Suppressor macrophage treated with lipopolysaccharide for 1 hour (primary cell): ENCODE measurements around the gene LRRTM4.
"Not testable (repeated sequence)": the region's sequence is repeated elsewhere in the genome, so short reads cannot be mapped to it uniquely, and the experiment has no call there.

Experiments
- DNase-seq, 3 donors: peaks; one replicate each; pipeline ENCODE4 v3.0.0-alpha.2; 2020 to 2022

LRRTM4 gene

GRCh38 chr2:76839826-76840225, 682.4 kb downstream of the LRRTM4 start:
- no peak for DNase-seq

DNA sequence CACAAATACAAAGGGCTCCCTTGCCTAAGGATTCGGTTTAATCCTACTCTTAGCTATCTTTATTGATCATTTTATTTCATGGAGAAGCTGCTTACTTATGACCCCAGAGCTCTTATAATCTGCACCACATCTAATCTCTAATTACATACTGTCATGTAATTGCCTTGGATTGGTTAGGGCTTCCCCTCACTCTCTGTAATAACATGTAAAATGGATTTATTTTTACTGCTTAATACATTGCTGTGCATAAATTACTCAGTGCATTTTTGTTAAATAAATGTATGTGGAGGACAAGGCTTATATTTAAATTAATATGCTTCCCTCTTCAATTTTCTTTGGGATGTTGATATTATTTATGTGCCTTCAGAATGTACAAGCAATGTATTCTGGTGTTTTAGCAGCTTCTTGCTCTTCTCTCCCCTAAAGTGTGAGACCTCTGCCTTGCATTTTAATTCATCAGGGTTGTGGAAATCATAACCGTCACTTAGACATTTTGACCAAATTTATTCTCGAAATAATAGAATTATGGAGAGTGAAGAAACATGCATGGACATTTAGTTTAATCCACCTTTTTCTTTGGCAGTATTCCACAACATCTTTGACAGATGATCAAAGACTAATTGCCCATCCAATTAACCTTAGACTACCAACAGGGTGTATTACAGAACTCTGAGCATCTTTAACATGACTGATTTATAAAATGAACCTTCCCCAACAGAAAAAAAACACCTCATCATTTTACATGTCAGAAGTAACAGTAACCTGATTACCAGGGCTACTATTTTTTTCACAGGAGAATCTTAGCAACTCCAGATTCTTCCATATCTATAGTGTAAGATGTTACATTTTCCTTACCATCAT, 692.6 kb downstream of the LRRTM4 start:
- no peak for DNase-seq

DNA sequence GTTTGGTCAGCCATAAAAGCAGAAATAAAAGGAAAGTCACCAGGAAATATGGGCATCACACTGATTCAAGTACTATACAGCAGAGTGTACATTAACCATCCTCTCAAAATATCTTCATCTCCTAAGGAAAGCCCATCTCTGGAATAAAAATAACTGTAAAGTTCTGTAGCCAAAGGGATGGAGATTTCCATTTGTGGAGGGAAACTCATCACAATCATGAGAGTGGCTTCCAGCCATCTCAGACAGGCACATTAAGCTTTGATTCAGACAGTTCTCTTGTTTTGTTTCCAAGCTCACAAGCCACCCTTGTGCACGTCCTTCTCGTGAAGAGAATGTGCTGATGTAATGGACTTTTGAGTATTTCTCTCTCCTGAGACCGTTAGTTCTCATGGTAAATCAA, 695.5 kb downstream of the LRRTM4 start:
- DNase-seq, result no peak

DNA sequence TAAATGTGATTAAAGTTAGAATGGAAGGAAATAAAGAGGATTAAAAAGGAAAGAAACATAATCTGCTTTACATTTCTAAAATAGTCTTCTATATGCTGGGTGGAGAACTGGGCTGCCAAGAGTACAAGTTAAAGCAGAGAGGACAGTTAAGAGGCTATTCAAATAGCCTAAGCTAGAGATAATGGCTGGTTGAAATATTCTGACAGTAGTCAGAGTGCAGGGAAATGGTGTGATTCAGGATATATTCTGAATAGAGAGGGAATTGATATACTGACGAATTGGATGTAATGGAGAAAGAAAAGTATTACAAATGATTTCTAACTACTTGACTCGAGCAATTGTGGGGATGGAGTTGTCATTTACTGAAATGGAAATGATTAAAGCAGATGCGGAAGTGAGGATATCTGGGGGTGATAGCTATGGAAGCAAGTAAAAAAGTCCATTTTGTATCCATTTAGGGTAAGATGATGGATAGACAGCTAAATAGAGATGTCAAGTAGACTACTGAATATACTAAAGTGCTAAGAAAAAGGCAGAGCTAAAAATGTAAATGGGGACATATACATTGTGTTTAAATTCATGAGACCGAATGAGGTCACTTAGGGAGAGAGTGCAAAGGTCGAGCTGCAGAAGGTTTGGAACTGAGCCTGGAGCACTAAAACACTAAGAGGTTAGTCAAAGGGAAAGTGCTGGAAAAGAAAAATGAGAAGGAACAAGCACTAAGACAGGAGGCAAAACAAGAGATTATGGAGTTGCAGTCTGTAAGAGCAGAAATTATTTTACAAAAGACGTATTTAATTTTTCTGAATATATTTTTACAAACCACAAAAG, 696.8 kb downstream of the LRRTM4 start:
- DNase-seq, result no peak

DNA sequence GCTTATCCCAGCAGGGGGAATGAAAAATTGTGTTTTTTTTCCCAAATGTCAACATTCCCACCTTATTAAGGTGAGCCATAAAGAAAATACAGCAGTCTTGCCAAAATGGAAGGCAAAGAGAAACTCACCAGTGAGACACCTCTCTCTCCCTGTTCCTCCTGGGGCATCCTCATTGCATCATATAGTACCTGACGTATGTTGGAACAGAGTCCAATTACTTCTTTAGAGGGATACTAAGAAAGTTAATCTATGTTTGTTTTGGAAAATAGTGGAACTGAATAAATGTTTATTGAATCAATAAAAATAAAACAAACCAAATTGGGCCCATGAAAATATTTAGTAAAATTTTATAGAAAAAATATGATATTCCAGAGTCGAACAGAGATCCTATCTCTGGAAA, 700.4 kb downstream of the LRRTM4 start:
- DNase-seq, result no peak

DNA sequence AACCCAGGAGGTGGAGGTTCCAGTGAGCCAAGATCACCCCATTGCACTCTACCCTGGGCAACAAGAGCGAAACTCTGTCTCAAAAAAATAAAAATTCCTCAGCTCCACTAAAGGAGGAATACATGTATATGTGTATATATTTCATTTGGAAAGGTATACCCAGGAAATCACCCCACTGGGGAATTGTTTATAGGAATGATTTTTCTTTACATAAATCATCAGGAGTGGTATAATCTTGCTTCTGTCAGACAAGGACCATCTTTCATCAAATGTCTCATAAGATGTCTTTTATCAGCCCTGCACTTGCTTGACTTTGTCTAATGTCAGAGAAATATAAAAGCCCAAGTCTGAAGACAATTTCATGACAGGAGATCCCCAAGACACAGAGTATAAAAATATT, 709.1 kb downstream of the LRRTM4 start:
- no peak for DNase-seq

DNA sequence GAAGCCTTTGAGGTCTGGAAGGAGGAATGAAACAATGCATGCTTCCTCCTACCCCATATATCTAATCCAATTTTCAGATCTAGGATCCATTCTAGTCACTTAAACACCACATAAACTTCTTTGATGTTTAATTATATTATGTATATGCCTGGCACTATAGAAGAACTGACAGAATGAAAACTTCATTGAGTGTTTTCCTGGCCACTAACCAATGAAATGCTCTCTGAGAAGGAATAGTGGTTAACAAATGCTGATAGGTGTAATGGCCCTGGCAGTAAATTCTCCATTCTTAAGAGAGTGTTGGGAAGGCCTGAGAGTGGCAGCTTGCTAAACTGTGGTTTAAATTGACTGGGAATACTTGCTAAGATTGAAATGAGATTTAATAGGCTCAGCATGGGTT, 710.0 kb downstream of the LRRTM4 start:
- no peak for DNase-seq

DNA sequence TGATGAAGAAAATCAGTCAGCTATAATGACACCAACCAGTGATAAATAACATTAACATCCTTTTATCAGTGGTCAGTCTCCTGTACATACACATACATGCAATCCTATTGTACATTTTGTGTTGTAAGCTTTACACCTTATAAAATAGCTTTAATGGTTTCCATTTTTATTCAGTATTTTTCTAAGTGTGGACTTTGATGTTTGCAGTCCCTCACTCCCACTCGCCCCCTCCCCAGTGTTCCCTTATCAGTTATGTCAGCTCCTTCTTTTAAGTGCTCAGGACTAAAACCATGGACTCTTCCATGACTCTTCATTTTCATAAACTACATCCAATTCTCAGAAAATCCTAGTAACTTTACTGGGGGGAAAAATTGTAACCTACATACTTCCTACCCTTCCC, 713.0 kb downstream of the LRRTM4 start:
- no peak for DNase-seq

GRCh38 chr2:76808732-76809131, 713.4 kb downstream of the LRRTM4 start:
- DNase-seq, result no peak

DNA sequence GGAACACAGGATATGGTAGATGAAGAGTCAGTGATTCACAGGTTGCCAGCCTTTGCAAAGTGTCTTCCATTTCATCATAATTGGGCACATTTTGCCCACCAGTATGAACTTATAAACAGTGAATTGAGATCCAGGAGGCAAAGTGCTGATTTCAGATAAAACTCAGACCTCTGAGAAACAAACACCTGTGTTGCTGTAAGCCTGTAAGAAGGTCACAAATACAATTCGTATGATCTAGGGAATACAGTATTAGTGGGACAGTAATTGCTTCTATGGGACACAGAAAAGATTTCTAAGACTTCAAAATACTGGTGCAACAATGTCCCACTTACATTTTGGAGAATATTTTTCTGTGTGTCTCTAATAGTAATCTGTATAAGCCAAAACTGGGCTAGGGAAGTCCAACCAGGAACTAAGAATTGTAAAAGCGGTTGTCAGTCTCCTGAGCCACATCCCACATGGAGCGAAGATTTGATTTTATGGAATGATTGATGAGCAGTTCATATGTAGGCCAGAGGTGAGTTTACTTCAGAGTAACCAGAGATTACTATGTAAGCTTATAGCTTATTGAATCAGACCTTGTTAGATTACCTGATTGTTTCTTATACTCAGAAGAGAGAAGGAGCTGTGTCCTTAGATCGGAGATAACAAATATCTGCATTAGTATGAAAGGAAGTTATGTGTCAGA, 728.4 kb downstream of the LRRTM4 start:
- DNase-seq, result no peak

DNA sequence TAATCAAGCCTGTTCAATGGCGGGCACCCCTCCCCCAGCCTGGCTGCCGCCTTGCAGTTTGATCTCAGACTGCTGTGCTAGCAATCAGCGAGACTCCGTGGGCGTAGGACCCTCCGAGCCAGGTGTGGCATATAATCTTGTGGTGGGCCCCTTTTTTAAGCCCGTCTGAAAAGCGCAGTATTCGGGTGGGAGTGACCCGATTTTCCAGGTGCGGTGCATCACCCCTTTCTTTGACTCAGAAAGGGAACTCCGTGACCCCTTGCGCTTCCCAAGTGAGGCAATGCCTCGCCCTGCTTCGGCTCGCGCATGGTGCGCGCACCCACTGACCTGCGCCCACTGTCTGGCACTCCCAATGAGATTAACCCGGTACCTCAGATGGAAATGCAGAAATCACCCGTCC, 740.9 kb downstream of the LRRTM4 start:
- DNase-seq, result not testable (repeated sequence)

GRCh38 chr2:76763276-76763675, 758.9 kb downstream of the LRRTM4 start:
- DNase-seq, result no peak

- DNase-seq, result no peak
Measured at GRCh38 chr2:76760367-76760704, 761.8 kb downstream of the LRRTM4 start.

DNA sequence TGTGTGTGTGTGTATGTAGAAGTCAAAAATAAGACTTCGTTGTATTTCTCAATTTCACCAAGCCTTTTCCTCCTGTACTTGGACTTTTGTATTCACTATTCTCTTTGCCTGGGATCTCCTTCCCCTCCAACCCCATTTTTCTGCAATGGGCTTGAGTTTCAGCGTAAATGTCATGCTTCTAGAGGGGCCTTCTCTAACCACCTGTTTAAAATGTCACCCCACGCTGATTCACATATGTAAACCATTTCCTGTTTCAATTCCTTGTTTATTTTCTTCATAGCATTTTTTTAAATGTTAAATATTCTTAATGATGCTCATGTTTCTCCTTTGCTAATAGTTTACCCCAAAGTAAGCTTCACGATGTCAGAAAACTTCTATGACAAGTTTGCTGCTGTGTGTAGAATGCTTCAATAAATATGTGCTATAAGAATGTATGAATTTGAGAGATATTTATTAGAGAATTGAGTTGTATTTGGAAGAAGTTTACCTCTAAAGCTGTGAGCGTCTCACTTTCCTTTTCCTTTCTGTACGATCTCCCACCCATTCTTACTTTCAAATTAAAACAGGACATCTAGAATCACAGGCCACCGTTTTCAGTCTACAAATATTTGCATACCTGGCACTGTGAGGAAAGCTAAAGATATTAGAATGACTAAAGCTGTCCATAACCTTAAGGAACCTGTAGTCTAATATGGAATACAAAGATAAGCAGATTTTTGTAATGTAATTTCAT, 762.4 kb downstream of the LRRTM4 start:
- no peak for DNase-seq

GRCh38 chr2:76752506-76752905, 769.7 kb downstream of the LRRTM4 start:
- no peak for DNase-seq

DNA sequence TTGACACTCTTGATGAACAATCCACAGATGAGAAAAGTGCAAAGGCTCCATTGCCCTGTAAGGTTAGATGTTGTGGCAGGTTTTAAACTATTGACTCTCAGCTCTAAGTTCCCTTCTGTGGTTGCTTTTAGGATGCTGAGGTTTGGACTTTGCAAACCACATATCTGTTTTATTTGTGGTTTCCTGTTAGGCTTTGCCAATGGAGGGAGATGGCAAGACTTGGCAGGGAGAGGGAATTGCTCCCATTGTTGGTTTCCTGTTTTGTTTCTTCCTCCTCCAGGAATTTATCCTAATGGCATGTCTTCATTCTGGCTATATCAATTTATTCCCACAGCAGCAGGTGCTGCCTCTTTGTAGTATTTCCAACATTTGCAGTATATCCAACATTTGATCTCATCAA, 772.3 kb downstream of the LRRTM4 start:
- DNase-seq, result no peak

DNA sequence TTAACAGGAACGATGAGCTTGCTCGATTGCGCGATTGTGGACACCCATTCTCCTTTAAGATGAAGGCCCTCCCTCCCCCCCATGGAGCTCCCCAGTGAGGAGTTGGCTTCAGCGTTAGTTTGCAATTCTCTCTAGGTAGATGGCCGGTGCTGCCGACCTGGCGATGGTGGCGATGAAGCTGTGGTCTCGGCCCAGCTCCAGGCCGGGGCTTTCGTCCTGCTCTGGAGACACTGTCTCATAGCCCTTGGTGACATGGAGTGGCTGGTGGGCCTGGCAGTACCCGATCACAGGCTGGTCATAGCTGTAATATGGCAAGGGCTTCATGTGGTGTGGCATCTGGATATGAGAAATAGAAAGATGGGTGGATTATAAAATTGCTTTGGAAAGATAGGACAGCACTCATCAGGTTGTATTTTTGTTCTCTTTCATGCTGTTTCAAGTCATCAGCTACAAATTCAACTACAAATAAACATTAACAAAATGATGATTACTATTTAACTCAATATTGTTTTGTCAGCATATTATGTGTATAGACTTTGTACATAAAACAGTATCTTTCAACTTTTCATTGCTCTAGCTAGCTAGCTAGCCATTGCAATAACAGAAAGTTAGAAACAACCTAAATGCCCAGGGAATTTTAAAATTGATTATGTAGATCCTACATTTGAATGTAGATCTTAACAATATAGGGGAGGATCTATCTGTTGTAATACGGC, 773.4 kb downstream of the LRRTM4 start:
- no peak for DNase-seq

DNA sequence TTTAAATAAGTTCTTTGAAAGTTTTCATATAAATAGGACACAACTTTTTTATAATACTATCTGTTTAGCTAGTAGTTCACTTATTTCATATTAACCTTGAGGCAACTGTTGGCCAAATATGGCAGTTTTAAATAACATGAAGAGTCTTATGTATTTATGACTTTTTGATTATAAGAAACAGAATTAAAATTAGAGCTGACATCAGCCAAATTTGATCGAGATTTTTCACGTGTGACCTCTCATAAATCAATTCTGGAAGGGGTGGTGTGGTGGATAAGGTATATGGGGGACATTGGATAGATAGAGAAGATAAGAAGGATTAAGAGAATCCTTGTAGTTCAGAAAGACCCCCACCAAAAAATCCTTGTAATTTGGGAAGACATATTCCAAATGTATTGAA, 776.6 kb downstream of the LRRTM4 start:
- DNase-seq, result no peak

DNA sequence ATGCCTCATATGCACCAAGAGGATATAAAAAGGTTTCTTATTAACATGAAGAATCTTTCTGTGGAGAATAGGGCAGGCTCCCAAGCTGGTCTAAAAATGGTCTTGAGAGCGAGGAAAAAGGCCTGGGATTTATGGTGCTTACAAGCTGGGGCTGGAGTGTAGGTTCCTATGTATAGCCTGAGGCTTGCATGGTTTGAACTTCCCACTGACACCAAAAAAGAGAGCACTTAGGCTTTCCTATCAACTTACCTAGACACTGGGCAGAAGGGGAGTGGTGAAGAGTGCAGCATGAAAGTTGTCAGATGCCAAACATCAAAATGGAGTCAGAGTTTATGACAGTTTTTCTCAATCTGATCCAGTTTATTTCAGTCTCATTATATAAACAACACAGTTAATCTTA, 784.6 kb downstream of the LRRTM4 start:
- no peak for DNase-seq

DNA sequence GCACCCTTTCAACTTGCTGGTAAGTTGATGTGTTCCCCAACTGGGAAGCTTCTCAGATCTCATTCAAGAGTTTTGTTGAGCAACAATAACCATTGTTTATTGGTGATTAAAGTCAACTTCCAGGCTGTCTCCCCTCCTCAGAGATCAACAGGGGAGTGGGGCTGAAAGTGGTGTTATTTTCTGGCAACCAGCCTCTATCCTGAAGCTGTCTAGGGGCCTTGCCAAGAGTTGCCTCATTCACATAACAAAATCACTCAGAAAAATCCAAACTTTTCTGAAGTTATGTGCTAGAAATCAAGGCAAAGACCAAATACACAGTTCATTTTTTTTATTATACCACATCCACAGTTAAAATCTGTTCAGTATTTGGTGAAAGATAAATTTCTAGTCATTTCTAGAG, 788.4 kb downstream of the LRRTM4 start:
- no peak for DNase-seq

- no peak for DNase-seq
Measured at GRCh38 chr2:76731157-76731556, 791.0 kb downstream of the LRRTM4 start.

DNA sequence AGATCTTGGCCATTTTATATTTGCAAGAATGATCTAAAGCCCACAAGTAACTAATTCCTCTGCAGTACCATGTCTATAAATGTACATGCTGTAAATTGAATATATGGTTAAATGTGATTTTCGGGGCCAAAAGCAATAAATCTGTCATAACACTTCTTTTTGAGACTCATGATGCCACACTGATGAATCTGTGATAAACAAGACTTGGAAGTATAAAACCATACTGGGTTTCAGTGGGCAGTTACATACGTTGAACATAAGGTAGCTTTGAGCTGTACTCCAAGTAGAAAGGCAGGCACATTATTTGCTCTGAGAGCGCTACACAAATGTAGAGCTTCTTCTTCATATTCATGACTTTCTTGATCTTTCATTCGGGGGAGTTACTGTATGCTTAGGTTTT, 792.2 kb downstream of the LRRTM4 start:
- DNase-seq, result no peak
